GM23248 (cell line): ENCODE measurements around the gene C8G.

Source experiments
- EZH2 ChIP-seq: fragments of 200-600 bp; sonication (generic); IDR thresholded peaks from 2 replicates; pipeline ENCODE4 v1.6.1; 2018; ENCODE audit warnings: antibody characterized with exemption, mild to moderate bottlenecking; ENCODE audit not compliant: insufficient read depth, poor library complexity, severe bottlenecking
- EZH2phosphoT487 ChIP-seq: fragments of 200-600 bp; sonication (generic); IDR thresholded peaks from 2 replicates; pipeline ENCODE4 v1.6.1; 2018; ENCODE audit warnings: antibody characterized with exemption, moderate library complexity, mild to moderate bottlenecking, low read depth; ENCODE audit not compliant: insufficient read depth

DNA sequence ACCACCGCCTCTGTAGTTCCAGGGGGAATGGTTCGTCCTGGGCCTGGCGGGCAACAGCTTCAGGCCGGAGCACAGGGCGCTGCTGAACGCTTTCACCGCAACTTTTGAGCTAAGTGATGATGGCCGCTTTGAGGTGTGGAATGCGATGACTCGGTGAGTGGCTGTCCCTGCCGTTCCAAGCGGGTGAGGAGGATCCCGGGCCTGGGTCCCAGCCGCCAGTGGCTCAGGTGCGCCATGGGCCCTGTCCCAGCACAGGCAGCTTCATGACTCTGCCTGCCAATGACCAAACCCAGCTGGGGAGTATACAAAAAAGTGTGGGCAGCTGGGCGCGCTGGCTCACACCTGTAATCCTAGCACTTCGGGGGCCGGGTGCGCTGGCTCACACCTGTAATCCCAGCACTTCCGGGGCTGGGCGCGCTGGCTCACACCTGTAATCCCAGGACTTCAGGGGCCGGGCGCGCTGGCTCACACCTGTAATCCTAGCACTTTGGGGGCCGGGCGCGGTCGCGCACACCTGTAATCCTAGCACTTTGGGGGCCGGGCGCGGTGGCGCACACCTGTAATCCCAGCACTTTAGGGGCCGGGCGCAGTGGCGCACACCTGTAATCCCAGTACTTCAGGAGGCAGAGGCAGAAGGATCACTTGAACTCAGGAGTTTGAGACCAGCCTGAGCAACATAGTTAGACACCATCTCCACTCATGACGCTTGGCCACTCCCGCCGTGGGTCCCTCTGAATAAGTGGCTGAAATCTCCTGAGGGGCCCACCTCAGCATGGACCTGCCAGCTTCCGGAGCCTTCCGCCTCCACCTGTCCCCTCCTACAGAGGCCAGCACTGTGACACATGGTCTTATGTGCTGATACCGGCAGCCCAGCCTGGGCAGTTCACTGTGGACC is 8.1 kb downstream of the C8G start:
- TF ChIP-seq EZH2 (no peak), EZH2phosphoT487 (no peak)
